GM21619 (cell line): ENCODE data around the gene SP6.

ENCODE experiments used
- ATAC-seq: cut with Tn5 transposase; IDR thresholded peaks from one replicate; pipeline ENCODE4 v1.9.1; 2021; ENCODE audit not compliant: unreplicated experiment

SP6 gene

DNA sequence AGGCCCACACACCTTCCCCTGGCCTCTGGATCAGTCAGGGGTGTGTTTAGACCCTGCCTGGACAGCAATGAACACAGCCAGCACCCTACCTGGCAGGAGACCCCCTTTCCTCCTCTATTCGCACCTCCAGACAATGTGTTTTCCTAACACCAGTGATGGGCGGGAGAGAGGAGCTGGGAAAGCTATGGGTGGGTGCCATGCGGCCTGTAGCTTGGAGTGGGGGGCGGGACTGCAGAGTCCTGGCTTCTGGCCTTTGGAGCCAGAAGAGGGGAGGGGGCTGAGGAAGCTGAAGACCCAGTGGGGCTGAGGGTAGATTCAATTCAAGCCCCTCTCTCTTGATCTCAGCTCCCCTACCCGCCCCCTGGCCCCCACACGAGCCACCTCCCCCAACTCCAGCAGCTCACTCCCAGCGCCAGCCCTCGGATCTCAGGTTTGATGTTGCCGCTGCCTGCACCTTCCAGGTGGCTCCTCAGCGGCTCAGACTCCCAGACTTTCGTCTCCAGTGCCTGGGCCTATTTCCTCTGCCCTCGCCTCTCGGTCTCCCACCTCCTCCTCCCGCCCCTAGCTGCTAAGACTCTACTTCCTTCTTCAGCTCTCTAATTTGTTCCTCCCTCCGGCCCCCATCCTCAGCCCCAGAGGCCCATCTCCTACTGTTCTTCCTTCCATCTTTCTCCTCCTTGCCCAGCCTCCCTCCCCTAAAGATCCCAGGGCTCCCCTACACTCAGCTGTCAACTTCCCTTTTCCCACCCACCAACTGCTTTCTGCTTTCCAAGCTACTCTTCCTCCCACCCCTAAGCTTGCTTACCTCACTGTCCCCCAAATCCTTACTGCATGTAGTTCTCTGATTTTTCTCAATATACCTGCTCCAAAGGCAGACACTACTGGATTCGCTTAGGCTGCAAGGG, 6.8 kb upstream of the SP6 start:
- no peak for ATAC-seq

DNA sequence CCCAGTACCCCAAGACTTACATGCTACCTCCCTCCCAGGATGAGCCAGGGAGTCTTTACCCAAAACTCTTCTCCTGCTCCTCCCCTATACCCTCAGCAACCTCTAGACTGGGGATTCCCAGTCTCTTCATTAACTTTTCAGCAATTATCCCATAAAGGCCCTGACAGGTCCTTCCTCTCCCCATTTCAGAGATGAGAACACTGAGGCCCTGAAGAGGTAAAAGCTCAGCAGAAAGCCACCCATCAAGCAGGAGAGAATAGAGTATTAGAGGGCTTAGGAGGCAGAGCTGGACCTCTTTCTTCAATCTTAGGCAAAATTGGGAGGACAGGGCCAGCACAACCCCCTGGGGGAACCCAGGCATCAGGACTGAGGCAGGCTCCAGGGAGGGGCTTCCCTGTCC, 5.9 kb upstream of the SP6 start:
- no peak for ATAC-seq

DNA sequence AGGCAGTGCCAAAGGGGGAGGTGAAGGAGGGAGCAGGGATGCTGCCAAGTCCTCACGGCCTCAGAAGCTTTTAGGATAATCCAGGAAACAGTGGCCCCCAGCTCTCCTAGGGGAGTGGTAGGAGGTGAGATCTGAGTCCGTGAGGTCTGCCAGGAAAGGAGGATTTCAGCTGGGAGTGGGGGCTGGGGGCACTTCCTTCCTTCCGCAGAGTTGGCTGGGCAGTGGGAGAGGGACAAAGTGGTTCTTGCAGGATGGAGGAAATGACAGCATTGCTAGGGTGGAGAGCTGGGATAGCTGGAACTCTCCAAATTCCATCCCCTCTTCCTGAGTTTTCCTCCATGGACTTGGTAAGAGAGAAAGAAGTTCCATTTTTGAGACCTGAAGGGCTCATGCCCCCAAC, 4.8 kb upstream of the SP6 start:
- no peak for ATAC-seq

DNA sequence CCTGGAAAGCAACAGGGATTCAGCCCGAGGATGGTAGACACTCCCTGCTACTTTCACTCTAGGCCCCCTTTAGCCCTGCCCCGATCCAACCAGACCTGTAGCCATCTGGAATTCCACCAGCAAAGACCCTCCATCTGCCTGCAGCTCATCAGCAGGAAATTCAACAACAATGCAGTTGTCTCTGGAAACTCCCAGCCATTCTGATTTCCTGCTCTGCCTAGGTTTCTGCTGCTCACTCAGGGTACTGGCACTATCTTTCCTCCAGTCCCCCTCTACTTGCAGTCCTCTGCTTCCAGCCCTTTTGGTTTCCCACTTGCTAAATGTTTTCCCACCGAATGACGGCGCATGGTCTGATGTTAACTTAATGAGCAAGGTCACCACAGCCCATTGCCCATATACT, 2.7 kb upstream of the SP6 start:
- no peak for ATAC-seq

DNA sequence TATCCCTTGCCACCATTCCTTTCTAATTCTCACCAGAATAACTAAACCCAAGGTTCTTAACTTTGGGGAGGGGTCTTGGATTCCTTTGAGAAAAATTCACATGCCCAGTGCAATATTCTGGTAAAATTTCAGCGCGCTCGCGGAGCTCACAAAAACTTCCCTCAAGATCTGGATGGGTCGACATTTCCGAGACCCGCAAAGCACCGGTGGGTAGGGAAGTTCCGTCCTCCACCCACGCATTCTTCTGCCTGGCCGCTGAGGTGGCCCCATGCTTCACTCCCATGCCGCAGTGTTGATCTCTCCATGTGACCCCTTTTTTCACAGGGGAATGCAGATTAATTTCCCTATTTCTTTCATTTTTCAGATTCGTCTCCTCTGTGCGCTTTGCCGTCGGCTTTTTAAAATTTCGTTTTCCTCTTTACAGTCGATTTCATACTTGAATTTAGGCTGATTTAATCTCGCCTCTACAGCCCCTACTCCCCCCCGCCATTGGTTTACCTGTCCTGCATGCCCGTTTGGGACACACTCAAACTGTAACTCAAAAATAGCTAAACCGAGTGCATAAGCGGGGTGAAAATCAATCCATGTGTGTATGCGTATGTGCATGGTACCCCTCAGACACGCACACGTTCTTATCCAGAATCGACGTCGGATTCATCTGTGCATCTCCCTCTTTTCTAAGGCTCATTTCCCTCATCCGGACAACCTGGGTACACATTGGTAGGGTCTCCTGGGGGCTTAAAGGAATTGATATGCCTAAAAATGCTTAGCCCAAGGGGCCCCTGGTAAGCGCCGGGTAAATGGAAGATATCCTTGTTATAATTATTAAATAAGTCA, 1.4 kb upstream of the SP6 start:
- no peak for ATAC-seq

DNA sequence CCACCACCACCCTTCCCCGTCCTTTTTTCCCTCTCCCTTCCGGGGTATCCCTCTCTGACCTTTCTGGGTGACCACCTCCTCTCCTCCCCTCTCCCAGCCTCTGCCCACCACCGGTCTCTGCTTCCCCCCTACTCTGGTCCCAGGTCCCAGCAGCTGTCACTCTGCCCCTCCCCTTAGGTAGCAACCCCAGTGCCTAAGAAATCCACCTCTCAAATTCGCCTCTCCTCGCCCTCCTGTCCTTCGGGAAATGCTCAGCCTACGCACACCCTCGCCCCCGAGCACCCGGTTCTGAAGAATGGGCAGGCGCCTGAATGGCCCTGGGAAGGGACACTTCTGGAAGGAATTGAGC, 775 bp upstream of the SP6 start:
- no peak for ATAC-seq

DNA sequence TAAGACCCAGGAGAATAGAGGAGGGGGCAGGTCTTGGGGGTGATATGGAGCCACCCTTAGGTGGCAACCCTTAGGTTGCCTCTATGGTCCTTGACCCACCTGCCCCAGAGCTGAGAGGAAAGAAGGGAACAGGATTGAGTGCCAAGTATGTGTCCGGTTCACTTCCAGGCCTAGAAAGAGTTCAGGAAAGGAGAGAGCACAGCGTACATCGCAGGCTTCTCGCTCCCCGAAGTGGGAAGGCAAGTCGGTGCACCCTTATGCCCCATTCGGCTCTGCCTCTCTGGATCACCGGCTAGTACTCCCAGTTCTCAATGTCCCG, 631 bp downstream of the SP6 start:
- no peak for ATAC-seq

DNA sequence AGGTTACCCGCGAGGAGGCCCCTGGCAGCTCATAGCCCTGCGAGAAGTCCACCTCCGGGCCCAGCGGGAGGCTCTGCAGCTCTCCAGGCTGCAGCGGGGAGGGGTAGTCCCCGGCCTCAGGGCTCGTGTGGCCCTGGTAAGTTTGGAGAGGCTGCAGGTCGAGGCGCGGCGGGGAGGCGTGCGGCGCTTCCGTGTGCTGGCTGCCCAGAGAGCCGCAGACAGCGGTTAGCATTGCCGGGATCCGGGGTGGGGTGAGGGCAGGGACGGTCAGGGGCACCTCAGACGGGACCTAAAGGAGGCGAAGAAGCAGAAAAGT, 2.8 kb downstream of the SP6 start:
- no peak for ATAC-seq

DNA sequence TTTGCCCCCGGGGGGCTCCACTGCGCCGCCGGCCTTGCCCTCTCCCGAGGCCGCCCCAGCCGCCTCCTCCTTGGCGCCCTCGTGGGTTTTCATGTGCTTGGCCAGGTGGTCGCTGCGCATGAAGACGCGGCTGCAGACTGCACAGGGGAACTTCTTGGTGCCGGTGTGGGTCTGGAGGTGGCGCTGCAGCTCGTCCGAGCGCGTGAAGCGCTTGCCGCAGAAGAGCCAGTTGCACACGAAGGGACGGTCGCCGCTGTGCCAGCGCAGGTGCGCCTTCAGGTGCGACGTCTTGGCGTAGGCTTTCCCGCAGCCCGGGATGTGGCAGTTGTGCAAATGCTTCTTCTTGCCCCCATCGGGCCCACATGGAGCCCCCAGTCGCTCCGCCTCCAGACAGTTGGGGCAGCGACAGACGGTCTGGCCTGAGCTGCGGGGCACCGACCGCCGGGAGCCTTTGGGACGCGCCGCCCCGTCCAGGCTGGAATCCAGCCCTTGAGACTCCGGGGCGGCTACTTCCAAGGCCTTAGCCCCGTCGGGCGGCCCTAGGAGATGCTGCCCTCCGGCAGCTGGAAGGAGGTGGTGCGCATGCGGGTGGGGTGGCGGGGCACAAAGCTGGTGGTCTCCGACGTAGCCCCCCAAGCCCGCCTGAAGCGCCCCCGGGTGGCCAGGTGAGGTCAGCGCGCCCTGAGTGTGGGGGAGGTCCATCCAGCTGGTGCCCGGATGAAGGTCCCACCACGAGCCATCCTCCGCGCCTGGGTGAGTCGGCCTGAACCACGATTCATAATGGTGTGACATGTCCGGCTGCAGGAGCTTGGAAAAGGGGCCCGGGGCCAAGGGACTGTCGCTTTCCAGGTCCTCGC, 3.4 kb downstream of the SP6 start:
- ATAC-seq = no peak

DNA sequence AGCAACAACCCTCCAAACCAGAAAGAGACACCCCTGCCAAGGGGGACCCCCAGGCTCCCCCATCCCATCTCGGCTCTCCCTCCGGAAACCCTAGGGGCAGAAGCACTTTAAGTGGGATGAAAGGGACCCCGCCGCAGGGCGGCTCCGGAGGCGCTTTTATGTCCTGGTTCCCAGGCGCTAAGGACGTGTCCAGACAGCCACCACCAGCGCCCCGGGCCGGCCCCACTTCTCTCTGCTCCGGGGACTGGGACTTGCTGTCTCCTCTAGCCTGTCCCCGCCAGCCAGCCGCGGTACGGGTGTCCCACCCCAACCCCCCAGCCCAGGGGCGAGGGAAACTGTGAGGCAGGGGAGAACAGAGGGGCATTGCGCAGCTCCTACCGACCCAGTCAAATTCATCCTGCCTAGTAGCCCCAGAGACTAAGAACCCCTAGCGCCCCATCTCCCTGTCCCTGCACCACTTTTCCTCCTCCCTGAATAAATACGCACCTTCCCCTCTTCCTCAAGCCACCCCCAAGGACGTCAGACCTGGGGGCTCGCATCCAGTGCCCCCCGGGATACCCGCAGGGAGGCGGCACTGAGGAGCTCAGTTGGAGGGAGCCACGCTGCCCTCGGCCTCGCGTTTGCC, 4.1 kb downstream of the SP6 start:
- no peak for ATAC-seq

DNA sequence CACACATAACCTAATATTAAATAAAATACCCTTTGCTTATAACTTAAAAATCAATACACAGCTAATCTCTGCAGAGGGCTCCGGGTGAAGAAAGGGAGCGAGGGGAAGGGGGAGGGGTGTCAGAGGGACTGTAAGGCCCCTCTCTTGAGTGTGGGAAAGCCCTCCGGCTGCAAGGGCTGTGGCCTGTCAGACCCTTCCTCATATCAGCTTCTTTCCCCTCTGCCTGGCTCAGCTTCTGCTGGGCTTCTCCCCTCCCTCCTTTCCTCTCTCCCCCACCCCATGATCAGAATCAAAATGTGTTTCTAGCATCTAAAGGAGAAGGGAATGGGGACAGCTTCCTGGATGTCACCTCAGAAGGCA, 5.3 kb downstream of the SP6 start:
- ATAC-seq = no peak

DNA sequence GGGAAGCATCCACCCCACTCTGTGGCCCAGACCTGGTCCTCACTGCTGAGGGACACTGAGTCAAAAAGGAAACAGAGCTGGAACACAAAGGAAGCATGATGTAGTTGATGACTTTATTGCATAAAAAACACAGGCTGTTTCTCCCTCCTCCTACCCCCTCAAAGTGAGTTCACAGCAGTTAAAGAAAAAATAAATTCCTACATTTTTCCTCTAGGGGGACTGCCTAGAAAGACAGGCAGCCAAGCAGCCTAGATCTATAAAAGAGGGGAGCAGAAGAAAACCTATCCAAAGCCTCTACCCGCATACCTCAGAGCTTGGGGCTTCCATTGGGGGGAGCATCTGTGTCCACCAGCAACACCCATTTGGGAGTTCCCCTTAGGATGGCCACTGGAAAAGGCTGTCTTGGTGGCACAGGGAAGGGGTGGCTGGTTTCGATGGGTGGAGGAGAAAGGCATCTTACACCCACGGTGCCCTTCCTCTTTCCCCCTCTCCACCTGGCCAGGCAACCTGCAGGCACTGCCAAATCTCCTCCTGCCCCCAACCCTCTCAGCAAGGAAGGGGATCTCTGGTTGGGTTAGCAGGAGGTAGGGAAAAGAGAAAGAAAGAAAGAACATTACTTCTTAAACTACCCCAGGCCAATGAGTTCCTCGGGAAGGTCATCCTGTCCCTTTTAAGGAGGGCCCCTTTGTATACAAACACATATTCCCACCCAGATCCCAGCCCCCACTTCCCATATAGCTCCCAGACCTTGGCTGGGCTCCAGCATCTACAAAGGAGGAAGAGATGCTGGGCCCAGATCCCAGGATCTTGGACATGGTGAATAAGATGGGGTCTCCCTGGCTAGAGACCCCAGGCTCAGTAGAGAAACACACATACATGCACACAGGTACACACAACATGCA, 5.9 kb downstream of the SP6 start:
- ATAC-seq = no peak

DNA sequence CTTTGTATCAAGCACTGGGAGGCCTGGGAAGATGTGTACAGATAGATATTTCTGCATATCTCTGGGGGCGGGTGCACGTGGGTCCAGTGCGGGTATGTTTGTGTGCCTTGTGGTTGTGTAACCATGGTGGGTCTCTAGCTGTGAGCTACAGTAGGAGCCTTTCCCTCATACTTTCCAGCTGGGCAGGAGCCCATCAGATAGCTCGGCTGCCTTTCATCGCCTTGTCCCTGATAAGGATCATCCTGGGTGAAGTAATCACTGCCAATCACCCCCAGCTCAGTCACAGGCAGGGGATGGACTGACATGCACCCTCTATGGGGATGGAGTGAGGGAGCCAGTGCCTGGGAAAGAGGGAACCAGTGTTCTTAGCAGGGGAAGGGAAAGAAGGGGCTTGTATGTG, 6.7 kb downstream of the SP6 start:
- ATAC-seq = no peak

DNA sequence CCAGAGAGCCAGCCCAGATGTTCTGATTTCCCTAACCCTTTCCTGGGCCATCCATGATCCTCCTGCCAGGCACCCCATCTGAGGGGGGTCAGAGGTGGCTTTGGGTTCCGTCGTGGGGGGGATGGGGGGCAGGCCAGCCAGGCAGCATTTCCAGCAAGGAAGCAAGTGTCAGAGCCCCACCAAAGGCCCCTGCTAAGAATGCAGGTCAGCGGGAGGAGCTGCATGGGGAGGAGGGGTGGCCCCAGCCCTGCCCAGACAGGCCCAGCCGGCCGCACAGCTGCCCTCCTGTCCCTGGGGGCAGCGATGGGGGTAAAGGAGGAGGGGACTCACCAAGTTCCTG, 7.6 kb downstream of the SP6 start:
- ATAC-seq = no peak

DNA sequence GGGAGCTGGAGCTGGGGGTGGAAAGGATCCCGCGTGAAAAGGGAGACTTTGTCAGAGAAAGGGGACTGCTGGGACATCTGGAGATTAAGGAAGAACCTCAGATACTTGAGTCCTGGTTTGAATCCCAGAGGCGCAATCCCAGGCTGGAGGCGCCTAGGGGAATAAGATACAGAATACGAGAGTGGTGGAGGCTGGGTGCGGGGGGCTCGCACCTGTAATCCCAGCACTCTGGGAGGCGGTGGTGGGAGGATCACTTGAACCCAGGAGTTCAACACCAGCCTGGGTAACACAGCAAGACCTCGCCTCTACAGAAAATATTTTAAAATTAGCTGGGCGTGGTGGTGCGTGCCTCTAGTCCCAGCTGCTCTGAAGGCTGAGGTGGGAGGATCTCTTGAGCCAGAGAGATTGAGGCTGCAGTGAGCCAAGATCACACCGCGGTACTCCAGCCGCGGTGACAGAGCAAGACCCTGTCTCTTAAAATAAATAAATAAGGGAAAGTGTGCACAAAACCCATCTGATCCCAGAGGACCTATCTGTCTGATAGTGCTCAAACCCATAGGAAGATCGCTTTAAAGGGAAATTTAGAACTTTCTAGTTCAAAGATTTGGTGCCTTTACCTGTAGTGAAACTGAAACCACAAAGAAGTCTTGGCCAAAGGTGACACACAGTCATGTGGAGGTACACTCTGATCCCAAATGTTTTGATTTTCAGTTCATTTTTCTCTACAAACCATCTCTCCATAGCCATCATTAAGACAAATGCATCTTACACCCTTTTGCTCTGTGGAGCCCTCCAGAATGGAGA, 9.3 kb downstream of the SP6 start:
- ATAC-seq = no peak

DNA sequence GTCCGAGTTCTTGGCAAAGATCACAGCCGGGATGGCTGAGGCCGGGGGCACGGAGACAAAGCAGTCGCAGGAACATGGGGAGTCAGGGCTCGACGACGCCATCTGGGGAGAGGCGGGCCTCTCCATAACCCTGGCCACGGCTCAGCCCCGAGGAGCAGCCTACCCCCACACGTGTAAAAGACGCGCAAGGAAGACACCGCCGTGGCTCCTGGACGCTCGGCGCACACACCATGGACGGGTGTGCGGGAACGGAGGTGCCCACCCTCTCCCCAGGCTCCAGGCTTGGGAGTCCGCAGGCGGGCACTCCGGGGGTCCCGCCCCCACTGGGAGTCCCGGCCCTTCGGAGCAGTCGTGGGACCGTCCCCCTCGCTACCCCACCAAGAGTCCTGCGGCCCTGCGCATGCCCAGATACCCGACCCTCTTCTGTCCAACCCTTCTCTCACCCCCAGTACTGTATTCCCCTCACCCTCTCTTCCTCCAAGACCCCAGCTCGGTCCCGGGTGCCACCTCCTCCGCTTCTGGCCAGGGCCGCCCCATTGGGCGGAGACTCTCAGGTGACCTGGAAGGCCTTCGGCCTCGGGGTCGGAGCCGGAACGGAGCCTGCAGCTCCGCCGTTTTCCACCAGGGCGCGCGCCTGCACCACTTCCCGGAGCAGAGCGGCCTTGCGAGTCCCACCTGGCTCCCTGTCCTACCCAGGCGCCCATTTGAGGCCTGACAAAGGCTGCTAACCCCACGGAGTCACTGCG, 10.0 kb downstream of the SP6 start, which contains the start of gene SCRN2:
Gene SCRN2, minus strand, starts transcription at position 532 of the 746 bp plus-strand sequence. Its CDS starts 430 bp downstream, at position 102.
- ATAC-seq = peak; percentile 77

DNA sequence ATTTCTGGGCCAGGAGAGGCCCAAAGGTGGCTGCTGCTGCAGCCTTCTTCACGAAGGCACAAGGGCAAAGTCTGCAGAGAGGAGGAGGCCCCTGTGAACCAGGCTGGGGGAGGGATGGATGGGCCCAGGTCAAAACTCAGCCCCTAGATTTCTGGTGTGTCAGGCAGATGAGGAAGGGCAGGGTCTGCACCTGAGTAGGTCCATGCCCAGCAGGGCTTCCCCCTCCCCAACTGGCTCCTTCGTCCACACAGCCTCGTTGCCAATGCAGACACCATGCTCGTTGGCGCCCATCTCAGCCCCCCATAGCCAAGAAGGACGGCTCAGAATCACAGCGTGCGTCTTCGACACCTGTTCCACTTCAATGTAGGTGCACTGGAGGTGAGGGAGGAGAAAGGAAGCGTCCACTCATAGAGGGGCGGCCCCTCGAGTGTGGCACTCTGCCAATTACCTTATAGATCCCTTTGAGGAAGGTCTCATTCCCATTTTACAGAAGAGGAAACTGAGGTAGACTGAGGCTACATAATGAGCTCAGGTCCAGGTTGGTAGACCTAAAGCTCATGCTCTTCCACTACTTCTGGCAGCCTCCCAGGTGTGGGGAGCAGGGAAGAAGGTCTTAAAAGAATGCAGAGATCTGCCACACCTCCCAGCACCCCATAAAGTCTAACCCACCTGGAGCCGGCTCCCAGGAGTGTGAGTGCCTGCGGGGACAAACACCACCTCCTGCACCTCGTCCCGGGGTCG, 10.8 kb downstream of the SP6 start:
- no peak for ATAC-seq

DNA sequence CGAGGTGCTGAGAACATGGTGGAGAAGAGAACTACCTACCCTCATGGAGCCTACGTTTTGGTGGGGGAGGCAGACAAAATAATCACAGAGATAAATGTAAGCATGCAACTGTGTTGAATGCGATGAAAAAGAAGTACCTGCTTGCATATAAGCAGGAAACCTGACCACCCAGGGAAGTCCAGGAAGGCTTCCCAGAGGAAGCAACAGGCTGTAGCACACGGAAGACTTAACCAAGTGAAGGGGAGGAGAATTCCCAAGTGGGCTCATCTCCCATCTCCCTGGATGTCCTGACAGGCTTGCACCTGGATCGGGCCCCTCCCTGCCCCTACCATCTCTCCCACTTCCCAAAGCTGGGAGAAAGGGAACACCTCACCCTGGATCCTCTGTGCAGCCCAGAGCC, 11.9 kb downstream of the SP6 start:
- ATAC-seq = no peak
